T-helper 2 cell treated with Interferon-gamma antibody and Interleukin-4, amounts not matched to agents 100 ng/mL and 5 ng/mL, for 36 hours (primary cell): ENCODE results near the gene ZNF496. TPM values are rescaled to one million over a fixed set of nuclear protein-coding genes. Genes with fewer than 3 reads are reported as not detected.
"Not testable (repeated sequence)": the region's sequence is repeated elsewhere in the genome, so short reads cannot be mapped to it uniquely, and the experiment has no call there.

Experiments used
- intact Hi-C: fragments of 100-400 bp; cut with micrococcal nuclease; formaldehyde crosslinking; loops from one replicate; pipeline ENCODE4 v1.15.1; 2023
- total RNA-seq: library from RNA; stranded (reverse); gene quantifications from 2 replicates; pipeline ENCODE4 v1.2.3, GENCODE V29; 2022

Gene ZNF496
- total RNA-seq, 1 donor from 2014 or later: 10.1 TPM

DNA sequence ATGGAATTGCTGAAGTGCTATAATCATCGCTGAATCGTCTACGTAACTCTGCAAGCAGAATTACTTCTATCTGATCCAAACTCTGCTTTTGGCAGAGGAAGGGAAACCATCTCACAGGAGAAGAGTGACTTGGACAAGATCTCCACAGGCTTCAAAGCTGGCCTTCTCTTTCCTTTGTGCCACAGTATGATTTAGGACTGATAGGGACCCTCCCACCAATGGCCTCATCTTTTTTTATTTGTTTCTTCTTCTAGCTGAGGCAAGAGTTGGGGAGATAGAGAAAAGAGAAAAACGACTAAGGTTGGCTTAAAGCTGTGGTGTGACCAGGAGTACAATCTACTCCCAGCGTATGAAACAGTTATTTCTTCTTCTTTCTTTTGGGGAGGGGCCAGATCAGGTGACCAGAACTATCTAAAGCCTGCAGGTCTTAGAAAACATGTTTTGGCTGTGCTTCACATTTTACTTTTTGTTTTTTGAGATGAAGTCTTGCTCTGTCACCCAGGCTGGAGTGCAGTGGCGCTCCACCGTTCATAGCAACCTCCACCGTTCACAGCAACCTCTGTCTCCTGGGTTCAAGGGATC lies 35.0 kb downstream of the ZNF496 start:
- intact Hi-C loops: no loop called here

DNA sequence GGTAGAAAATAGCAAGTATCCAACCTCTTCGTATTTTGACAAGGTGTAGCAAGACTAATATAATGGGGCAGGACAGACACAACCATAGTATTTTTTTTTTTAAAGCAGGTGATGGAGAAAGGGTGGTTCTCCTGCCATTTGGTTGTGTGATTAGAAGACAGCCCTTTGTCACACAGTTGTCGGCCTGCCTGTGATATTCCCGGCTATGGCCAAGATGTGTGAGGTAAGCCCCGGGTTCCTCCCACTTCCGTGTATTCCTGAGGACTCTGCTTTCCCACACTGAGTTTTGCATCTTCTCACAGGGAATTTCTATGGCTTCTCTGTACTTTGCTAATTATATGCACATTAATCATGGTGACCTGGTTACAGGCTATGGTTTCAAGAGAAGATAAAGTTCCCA lies 35.9 kb downstream of the ZNF496 start:
- intact Hi-C loops: no loop called here

DNA sequence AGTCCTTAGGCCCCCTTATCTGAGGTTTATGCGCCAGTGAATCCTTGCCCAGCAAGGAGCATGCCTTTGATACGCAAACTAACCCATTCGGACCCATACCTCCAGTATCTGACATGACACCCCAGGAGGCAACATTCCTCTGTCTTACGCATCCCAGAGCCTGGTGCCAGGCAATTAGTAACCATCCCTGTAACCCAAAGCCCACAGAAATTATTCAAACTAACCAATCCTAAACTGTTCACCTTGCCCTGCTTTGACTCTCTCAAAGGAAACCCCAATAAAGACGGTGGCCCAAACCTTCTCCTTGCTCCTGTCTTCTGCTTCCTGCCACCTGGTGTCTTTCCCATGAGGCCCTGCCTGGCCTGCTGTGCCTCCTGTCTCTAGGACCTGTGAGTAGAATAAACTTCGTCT lies 36.4 kb downstream of the ZNF496 start:
- intact Hi-C loops: no loop called here

DNA sequence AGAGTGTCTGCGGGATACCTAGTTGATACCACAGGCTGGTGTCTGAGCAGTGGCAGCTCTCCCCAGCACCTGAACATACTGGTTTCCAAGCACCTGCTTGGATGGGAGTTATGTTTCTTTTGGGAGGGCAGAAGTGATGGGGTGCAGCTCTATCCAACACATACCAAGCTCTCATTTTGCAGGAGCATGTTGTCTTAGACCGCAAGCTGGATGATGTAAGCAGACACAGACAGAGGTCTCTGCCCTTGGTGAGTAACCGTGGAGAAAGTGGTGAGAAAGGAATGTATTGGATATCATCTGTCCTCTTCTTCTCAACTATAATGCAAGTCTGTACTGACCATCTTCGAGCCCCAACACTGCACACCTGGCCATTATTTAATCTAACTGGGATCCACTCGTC lies 37.4 kb downstream of the ZNF496 start:
- intact Hi-C loops: no loop called here

DNA sequence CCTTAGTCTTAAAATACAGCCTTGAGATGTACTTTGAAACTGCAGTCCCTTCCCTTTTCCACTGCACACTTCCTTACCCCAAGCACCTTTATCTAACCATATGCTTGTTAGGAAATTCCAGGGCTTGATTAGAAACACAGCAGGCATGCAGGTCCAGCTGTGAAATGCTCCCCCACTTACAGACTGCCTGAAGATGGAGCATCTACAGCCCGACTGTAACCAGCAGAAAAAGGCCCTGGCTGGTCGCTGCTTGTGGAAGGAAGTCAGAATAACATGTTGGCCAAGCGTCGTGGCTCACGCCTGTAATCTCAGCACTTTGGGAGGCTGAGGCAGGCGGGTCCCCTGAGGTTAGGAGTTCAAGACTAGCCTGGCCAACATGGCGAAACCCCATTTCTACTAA lies 38.6 kb downstream of the ZNF496 start:
- intact Hi-C loops: no loop called here

DNA sequence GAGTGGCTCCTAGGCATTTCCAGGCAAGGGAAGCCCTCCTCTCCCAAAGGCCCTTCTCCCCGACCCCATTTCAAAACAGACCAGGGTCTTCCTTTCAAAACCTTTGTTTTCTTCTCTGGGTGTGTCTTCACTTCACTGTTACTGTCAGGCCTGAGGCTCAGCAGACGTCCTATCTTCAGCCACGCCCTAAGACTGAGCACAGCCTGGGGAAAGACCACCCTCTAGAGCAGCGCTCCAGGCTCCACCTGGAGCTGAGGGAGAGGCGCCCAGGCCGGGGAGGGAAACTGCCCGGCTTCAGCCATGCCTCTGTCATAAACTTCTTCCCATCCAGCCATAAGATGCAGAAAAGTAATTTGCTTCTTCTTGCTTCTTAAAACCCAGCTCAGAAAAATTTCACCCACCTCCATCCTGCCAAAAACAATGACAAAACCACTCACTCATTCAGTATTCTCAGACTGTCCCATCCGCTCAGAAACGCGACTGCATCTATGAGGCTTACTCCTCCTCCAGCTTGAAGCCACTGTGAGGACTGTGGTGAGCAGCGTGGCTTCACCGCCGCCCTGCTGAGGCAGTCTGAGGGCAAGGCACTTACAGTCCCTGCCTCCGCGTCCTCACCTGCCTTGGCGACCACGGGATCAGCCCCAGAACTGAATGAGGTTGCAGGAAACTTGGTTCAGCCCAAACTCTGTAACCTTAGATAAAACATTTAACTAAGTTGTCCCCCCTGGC lies 39.7 kb downstream of the ZNF496 start:
- intact Hi-C loops: no loop called here

DNA sequence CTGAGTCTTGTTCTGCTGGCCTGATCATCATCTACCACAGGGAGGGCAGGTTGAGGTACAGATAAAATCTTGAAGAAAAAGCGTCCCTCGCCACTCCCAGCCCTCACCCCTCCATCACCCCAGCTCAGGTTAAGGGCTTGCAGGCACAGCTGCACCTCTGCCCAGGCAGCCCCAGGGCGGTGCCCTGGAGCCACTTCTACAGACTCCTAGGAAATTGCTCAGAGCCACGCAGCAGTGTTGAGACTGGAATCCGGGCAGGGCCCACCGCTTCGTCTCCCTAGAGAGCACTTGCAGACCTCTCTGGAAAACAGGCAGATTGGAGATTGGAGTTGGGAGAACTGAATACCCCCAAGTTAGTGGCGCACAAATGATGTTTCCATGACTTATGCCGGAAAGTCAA lies 40.5 kb downstream of the ZNF496 start:
- intact Hi-C loops: no loop called here

DNA sequence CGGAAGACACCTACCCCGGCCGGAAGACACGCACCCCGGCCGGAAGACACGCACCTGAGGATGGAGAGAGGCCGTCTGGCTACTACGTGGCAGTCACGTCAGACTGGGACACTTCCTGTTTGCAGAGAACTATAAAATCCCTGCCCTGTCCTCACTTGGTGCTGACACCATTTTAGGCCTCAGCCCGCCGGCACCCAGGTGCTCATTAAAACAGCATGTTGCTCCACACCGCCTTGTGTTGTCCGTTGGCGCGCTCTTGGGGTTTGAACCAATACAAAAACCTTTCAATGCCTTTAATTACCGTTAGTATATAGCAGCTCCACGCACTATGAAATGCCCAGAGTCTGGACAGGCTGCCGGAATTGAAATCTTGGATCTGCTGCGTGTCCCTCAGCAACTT lies 41.1 kb downstream of the ZNF496 start:
- intact Hi-C loops: no loop called here

DNA sequence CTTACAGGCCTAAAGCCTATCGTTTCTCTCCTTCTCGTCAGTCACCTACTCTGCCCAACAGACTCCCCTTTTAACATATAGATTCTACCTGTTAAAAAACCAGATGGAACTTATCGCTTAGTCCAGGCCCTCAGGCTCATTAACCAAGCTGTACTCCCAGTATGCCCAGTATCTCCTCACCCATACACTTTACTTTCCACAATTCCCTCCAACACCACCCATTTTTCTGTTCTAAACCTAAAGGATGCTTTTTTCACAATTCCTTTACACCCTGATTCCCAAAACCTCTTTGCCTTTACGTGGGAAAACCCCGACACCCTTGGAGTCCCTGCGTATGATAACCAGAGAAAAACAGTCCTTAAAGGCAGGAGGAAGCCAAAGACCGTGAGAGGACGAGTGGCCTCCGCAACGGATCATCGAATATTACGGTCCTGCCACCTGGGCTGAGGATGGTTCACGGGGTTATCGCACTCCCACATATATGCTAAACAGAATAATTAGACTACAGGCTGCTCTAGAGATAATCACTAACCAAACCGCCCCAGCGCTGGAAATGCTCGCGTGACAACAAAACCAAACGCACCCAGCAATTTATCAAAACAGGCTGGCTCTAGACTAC lies 42.3 kb downstream of the ZNF496 start:
- intact Hi-C loops: not testable (repeated sequence)

DNA sequence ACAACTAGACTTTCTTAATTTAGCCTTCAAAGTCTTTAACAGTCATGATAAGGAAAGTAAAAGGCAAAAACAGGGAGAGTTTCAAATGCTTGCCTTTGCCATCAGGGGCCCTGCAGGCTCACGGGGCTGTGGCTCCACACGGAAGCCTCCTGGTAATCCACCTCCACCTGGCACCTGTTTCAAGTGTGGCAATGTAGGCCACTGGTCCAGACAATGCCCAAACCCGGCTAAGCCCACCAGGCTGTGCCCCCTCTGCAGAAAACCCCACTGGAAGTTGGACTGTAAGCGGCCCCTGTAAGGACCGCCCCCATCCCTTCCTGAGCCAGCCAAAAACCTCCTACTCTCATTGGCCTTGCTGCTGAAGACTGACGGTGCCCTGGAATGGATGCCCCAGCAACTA lies 43.3 kb downstream of the ZNF496 start:
- intact Hi-C loops: no loop called here

DNA sequence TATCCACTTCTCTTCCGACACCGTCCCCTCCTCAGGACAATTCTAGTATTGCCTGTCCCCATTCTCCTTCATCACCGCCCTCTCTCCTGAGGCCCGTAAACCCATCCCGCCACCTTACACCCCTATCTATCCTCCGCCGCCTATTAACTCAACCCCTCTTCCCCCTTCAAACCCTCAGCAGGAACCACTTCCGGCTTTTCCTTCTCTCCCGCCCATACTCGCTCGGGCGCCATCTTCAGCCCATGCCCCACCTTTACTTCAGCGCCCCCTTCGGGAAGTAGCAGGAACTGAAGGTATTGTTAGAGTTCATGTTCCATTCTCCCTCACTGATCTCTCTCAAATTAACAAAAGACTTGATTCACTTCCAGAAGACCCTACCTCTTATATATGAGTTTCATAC lies 44.2 kb downstream of the ZNF496 start:
- intact Hi-C loops: no loop called here

DNA sequence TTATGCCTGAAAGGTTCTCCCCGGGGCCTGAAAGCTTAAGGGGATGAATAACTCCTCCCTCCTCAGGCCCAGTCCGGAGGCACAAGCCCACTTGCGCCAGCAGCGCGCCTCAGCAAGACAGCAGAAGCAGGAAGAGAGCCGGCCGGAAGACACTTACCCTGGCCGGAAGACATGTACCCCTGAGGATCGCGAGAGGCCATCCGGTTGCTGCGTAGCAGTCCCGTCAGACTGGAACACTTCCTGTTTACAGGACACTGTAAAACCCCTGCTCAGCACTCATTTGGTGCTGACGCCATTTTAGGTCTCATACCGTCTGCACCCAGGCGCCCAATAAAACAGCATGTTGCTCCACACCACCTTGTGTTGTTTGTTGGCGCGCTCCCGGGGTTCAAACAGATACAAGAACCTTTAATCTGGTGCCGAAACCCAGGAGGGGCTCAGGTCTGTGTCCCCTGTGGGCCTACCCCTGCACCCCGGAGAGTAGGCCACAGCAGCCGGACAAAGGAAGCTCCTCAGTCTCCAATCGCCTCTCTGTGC lies 45.5 kb downstream of the ZNF496 start:
- intact Hi-C loops: no loop called here

DNA sequence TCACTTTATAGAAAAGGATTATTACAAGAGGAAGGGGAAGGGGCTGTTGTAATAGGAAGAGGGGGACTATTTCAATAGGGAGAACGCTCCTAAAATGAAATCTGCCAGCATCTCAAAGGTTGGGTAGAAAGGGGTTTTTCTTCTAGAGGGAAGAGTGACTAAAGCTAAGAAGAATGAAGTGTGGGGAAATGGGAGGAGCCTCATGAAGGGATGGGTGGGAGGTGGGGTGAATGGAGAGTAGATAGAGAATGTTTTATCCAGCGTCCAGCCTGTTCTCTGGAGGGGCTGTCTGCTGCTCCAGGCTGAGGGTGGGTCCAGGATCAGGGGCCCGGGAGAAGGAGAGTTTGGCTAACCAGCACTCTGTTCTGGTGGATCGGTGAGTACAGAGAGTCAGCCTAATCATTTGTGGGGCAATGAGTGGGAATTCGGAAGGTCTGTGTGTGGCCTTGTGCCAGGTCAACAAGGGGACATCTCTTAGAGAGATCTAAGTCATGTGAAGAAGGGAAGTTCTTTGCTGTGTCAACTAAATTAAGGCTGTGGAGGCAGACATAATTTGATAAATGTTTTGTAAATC lies 50.6 kb downstream of the ZNF496 start:
- intact Hi-C loops: no loop called here

DNA sequence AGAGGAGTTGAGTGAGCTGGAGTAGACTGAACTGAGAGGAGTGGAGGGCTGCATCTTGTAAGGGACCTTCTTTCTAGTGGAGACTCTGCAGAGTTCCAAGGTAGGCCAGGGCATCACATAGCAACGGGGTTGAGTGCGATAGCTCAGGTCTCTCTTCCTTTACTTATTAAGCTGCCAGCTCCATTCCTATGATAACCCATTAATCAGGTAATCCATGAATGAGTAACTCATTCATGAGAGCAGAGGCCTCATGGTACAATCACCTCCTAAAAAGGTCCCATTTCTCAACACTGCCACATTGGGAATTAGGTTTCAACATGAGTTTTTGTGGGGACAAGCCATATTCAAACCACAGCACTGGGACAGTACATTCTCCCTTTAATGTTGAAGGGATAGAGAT lies 54.5 kb downstream of the ZNF496 start:
- intact Hi-C loops: no loop called here

DNA sequence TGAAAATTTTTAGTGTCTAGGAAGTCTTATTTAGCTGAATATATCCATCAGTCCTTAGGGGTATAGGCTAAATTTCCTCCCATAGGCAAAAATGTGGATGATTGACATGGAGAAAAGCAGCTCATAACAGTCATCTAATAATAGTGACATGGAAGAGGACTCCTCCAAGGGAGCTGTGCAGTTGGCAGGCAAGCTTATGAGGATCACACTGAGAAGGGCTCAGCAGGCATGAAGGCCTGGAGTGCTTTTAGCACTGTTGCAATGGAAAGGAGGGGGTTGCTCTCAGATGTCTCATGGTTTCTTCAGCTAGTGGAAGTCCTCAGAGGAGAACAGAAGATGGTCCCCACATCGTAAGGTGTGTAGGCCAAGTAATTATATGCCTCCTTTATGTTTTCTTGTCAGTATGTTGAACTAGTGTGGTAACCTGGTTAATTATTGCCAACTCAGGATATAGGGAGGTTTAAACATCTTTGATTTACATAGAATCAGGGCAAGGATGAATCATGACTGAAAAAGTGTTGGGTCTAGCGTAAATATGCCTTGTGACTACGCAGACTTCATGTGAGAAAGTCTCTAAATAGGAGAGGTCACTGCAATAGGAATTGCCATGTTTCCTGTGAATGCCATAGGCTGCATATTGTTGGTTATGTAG lies 56.9 kb downstream of the ZNF496 start:
- intact Hi-C loops: no loop called here

DNA sequence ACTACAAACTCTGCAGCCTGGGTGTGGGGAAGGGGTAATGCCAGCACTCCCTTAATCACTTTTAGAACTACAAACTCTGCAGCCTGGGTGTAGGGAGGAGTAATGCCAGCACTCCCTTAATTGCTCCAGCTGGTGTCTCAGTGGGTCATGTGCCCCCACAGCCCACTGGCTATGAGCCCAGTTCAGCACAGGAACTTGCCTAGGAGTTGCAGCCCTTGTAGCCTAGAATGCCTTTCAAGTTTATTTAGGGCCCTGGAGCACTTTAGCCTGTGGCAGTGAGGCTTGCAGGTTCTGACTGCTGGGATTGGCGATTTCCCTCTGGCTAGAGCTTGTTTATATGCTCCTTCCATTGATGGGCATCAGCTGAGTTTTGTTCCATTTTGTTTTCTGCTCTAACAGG lies 58.7 kb downstream of the ZNF496 start:
- intact Hi-C loops: no loop called here

DNA sequence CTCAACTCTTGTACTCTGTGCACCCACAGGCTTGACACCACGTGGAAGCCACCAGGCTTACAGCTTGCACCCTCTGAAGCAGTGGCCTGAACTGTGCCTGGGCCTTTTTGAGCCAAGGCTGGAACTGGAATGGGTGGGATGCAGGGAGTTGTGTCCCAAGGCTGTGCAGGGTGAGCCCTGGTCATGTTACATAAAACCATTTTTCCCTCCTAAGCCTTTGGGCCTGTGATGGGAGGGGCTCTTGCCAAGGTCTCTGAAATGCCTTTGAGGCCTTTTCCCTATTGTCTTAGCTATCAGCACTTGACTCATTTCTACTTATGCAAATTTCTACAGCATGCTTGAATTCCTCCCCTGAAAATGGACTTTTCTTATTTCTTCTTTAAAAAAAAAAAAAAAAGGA lies 61.7 kb downstream of the ZNF496 start:
- intact Hi-C loops: no loop called here

DNA sequence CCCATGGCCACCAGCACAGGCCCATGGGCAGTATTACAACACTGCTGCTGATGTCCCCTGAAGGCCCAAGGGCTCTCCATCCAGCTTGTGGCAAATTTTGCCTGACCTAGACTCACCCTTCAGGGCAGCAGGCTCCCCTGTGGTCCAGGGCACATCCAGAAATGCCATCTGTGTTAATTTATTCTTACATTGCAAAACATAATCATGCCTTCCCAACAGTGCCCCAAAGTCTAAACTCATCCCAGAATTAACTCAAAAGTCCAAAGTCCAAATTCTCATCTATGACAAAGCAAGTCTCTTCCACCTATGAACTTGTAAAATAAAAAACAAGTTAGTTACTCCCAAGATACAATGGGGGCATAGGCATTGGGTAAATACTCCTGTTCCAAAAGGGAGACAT lies 62.5 kb downstream of the ZNF496 start:
- intact Hi-C loops: no loop called here

DNA sequence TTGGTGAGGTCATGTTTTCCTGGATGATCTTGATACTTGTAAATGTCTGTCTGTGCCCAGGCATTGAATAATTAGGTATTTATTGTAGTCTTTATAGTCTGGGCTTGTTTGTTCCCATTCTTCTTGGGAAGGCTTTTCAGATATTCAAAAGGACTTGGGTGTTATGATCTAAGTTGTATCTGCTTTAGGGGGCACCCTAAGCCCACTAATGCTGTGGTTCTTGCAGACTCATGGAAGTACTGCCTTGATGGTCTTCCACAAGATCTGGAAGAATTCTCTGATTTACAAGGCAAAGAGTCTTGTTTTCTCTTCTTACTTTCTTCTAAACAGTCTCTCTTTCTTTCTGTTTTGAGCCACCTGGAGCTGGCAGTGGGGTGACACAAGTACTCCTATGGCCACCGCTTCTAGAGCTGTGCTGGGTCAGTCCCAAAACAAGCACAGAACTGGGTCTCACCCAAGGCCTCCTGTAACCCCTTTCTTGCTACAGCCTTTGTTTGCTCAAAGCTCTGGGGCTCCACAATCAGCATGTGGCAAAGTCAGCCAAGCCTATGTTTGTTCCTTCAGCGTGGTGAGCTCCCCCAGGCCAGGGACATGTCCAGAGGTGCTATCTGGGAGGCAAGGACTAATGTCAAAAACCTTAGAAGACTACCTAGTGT lies 63.1 kb downstream of the ZNF496 start:
- intact Hi-C loops: no loop called here

DNA sequence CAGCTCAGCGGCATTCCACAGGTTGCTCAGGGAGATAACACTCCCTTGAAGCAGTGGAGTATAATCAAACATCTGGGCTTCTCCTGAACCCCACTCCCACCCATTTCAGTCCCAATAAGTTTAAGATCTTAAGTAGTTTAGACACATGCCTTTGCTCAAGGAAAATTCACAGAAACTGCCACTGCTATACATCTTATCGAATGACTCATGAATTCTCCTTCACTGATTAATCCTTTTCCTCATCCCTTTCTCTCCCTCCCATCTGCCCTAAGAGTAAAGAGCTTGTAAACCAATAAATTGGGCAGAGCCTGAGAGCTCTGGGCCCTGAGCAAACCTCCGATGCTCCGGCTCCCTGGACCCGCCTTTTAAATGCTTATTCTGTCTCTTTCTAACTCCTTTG lies 65.6 kb downstream of the ZNF496 start:
- intact Hi-C loops: no loop called here

DNA sequence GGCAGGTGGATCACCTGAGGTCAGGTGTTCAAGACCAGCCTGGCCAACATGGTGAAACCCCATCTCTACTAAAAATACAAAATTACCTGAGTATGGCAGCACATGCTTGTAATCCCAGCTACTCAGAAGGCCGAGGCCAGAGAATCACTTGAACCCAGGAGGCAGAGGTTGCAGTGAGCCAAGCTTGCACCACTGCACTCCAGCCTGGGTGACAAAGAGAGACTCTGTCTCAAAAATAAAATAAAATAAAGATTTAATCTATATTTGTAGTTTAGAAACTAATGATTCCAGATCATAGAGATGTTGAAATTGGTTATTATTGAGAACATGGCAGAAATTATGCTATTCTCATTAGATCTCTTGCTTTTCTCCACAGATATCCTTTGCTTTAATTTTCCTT lies 75.9 kb downstream of the ZNF496 start, which contains the start of gene VN1R5:
Gene VN1R5 (plus strand): TSS at position 301 of the 400 bp plus-strand sequence.
- intact Hi-C loops: not testable (repeated sequence)
